DMS 273 (cell line): ENCODE data around the gene PVRIG.
"Not testable (repeated sequence)": the region's sequence is repeated elsewhere in the genome, so short reads cannot be mapped to it uniquely, and the experiment has no call there.

ENCODE experiments used
- DNase-seq: peaks from one replicate; lab custom pipeline; 2025; ENCODE audit not compliant: unreplicated experiment; lab: John Stamatoyannopoulos, UW

PVRIG gene

GRCh38 chr7:100224891-100225290 lies 5.1 kb downstream of the PVRIG start:
- not testable (repeated sequence) for DNase-seq

- peak; percentile 71 for DNase-seq
These were observed 15.0 kb downstream of the PVRIG start for GRCh38 chr7:100234660-100235317.

GRCh38 chr7:100239975-100240374 lies 20.2 kb downstream of the PVRIG start:
- not testable (repeated sequence) for DNase-seq

- DNase-seq, result not testable (repeated sequence)
These were observed 23.6 kb downstream of the PVRIG start for GRCh38 chr7:100243385-100243784.

- not testable (repeated sequence) for DNase-seq
These were observed 25.3 kb downstream of the PVRIG start for GRCh38 chr7:100244988-100245605.

GRCh38 chr7:100246121-100246864 lies 26.5 kb downstream of the PVRIG start:
- DNase-seq, result not testable (repeated sequence)

- not testable (repeated sequence) for DNase-seq
These were observed 27.1 kb downstream of the PVRIG start for GRCh38 chr7:100246865-100247137.

GRCh38 chr7:100247152-100247757 lies 27.5 kb downstream of the PVRIG start:
- peak; percentile 93 for DNase-seq

- DNase-seq, result no peak
These were observed 28.7 kb downstream of the PVRIG start for GRCh38 chr7:100248483-100248882.

GRCh38 chr7:100257017-100257416 lies 37.3 kb downstream of the PVRIG start:
- no peak for DNase-seq

- not testable (repeated sequence) for DNase-seq
These were observed 40.2 kb downstream of the PVRIG start for GRCh38 chr7:100259984-100260383.

GRCh38 chr7:100262896-100263295 lies 43.1 kb downstream of the PVRIG start:
- DNase-seq, result not testable (repeated sequence)

- DNase-seq, result not testable (repeated sequence)
These were observed 44.5 kb downstream of the PVRIG start for GRCh38 chr7:100264223-100264622.

- not testable (repeated sequence) for DNase-seq
These were observed 45.0 kb downstream of the PVRIG start for GRCh38 chr7:100264669-100265165.

GRCh38 chr7:100265851-100266250 lies 46.1 kb downstream of the PVRIG start:
- not testable (repeated sequence) for DNase-seq

GRCh38 chr7:100266576-100267354 lies 47.0 kb downstream of the PVRIG start:
- DNase-seq, result no peak

GRCh38 chr7:100267648-100268047 lies 47.9 kb downstream of the PVRIG start:
- DNase-seq, result no peak

GRCh38 chr7:100268882-100269281 lies 49.1 kb downstream of the PVRIG start:
- not testable (repeated sequence) for DNase-seq

- DNase-seq, result not testable (repeated sequence)
These were observed 49.7 kb downstream of the PVRIG start for GRCh38 chr7:100269306-100270045.
